RWPE1 (cell line): ENCODE data around the gene CREBBP.

ENCODE experiments used
- CTCF ChIA-PET: fragments of 350-600 bp; sonication (Branson Sonifier 250); formaldehyde crosslinking; extraction: SDS; loops from one replicate; lab custom pipeline; 2021; lab: Yijun Ruan, JAX
- POLR2A ChIA-PET: fragments of 400-600 bp; formaldehyde crosslinking; extraction: SDS; loops from one replicate; lab custom pipeline; 2020; ENCODE audit warnings: antibody characterized with exemption; ENCODE audit not compliant: low non-redundant PET; lab: Yijun Ruan, JAX
- DNase-seq: peaks from one replicate; pipeline ENCODE4 v3.0.0; 2012; ENCODE audit warnings: low spot score
- H3K27ac ChIP-seq: fragments of 450-650 bp; 2 replicates; pipeline ENCODE4 v1.5.1; 2017
- TF ChIP-seq, protein P1 (sequence below): fragments of 450-650 bp; conservative IDR thresholded peaks from 2 replicates; pipeline ENCODE4 v1.5.1; 2017; ENCODE audit warnings: low read depth, mild to moderate bottlenecking

CREBBP gene

DNA sequence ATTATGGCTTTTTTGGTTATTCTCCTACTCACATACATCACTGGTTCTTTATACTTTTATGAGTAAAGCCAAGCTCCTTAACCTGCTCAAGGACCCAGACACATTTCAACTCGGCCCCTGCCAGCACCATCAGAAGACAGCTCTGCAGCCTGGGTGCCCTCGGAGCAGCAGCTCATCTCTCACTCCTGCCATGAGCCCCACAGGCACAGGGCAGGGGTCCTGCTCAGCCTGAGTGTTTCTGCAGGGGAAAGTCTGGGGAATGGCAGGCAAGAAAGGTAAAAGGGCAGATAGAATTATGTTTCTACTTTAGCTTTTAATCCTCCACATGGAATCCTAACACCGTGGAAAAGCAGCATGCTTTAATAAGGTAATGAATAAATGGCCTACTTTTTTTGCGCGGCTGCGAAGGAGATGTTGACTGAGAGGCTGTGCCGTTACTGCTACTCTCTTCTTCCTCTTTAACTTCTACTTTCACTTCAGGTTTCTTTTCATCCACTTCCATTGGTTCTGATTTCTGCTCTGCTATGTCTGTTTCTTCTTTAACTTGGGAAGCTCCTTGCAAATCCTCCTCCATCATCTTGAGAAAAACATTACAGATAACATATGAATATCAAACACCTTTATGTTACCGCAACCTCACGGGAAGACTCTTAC lies 113.1 kb downstream of the CREBBP start:
- H3K27ac ChIP-seq: no peak overlapping the region
- POLR2A ChIA-PET: no interaction called here
- TF ChIP-seq, protein P1, sequence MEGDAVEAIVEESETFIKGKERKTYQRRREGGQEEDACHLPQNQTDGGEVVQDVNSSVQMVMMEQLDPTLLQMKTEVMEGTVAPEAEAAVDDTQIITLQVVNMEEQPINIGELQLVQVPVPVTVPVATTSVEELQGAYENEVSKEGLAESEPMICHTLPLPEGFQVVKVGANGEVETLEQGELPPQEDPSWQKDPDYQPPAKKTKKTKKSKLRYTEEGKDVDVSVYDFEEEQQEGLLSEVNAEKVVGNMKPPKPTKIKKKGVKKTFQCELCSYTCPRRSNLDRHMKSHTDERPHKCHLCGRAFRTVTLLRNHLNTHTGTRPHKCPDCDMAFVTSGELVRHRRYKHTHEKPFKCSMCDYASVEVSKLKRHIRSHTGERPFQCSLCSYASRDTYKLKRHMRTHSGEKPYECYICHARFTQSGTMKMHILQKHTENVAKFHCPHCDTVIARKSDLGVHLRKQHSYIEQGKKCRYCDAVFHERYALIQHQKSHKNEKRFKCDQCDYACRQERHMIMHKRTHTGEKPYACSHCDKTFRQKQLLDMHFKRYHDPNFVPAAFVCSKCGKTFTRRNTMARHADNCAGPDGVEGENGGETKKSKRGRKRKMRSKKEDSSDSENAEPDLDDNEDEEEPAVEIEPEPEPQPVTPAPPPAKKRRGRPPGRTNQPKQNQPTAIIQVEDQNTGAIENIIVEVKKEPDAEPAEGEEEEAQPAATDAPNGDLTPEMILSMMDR: no peak
- CTCF ChIA-PET: no interaction called here
- no peak for DNase-seq

DNA sequence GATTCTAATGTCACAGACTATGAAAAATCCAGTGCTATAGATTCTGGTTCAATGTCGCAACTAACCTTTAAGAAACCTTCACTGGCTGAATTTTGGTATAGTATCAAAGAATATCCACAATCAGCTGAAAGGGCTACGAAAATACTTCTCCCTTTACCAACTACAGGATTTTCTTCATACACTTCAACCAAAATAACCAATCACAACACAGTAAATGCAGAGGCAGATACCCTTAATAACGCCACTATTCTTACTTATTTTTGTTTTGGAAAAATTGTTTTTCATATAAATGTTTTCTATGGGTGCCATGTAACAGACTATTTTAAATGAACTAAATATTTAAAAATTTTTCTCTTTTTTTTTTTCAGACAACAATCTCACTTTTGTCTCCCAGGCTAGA lies 114.3 kb downstream of the CREBBP start:
- no peak overlapping the region for H3K27ac ChIP-seq
- ChIA-PET CTCF (interaction anchor here (0.6 kb wide), 1 partner anchor 823 kb away, joined by 3 read pairs; no protein-coding TSS in a partner anchor), POLR2A (interaction anchor here (0.6 kb wide), 1 partner anchor 66 kb away, joined by 4 read pairs; no protein-coding TSS in a partner anchor)
- TF ChIP-seq, protein P1: no peak
- DNase-seq: no peak

DNA sequence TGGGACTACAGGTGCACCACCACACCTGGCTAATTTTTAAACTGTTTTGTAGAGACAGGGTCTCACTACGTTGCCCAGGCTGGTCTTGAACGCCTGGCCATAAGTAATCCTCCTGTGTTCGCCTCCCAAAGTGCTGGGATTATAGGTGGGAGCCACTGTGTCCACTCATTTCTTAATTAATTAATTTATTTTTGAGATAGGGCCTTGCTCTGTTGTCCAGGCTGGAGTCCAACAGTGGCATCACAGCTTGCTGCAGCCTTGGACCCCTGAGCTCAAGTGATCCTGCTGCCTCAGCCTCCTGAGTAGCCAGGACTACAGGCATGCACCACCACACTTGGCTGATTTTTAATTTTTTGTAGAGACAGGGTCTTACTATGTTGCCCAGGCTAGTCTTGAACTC lies 116.1 kb downstream of the CREBBP start:
- CTCF ChIA-PET: no interaction called here
- DNase-seq: no peak
- POLR2A ChIA-PET: no interaction called here
- no peak overlapping the region for H3K27ac ChIP-seq
- TF ChIP-seq, protein P1: no peak

DNA sequence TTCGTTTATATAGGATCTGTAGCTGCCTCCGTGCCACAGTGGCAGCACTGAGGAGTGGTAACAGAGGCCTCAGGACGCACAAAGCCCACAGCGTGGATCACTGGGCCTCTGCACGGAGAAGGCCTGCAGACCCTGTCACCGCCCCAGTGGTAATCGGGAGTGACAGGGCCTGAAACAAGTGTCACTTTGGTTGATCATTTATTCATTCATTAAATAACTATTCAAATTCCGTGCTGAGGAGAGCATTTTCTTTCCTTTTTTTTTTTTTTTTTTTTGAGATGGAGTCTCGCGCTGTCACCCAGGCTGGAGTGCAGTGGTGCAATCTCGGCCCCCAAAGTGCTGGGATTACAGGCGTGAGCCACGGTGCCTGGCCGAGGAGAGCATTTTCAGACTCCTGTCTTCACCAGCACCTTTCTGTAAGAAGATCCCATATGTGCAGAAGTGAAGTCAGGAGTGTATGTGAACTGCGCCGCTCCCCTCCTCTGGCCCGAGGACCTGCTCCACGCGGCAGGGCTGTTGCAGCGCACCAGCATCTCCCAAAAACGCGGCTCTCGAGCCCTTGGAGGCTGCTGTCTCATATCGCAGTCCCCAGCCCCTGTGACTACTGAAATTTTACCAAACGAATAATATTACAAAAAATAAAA lies 118.3 kb downstream of the CREBBP start:
- TF ChIP-seq, protein P1: no peak
- ChIA-PET POLR2A (no interaction called here), CTCF (no interaction called here)
- no peak overlapping the region for H3K27ac ChIP-seq
- DNase-seq: no peak

DNA sequence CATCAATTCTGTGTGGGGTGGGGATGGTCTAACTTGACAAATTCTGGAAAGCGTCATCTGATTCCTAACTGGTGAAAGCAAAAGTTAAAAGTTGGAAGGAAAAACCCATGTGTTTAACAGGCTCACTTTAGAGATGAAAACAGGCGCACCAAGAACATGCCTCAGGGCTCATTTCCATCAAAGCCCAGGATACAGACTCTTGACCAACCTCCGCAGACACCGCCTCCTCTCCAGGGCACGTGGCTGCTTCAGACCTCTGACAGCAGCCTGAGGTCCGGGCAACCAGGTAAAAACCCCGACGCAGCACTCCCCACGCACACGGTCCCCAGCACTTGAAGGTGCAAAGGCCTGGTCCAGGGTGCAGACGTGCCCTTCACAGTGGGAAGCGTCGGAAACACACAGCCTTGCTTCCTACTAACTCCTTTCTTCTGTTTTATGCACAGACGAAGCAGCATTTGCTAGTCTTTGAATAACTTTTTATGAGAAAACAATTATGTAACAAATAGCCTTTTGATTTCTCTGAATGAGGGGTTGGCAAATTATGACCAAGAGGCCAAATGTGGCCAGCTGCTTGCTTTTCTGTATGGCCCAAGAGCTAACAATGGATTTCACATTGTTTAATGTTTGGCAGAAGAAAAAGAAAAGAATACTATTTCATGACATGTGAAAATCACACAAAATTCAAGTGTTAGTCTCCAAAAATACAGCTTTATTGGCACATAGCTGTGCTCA lies 119.0 kb downstream of the CREBBP start:
- CTCF ChIA-PET: no interaction called here
- POLR2A ChIA-PET: no interaction called here
- DNase-seq: no peak
- no peak overlapping the region for H3K27ac ChIP-seq
- TF ChIP-seq, protein P1: no peak

DNA sequence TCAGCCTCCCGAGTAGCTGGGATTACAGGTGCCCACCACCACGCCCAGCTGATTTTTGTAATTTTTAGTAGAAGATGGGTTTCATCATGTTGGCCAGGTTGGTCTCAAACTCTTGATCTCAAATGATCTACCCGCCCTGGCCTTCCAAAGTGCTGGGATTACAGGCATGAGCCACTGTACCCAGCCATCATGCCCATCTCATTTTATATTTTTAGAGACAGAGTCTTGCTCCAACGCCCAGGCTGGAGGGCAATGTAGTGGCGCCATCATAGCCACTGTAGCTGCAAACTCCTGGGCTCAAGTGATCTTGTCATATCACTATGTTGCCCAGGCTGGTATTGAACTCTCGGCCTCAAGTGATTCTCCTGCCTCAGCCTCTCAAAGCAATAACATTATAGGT lies 120.0 kb downstream of the CREBBP start:
- no peak for DNase-seq
- ChIA-PET CTCF (interaction anchor here (0.5 to 0.6 kb wide), 2 partner anchors 24 to 36 kb away, joined by 3 read pairs; no protein-coding TSS in a partner anchor), POLR2A (no interaction called here)
- TF ChIP-seq, protein P1: no peak
- H3K27ac ChIP-seq: no peak overlapping the region
